Stomach (tissue), 9 donors: Measurements from ENCODE around the gene NPC1L1. TPM values are rescaled to one million over a fixed set of nuclear protein-coding genes. Genes with fewer than 3 reads are reported as not detected.
"Not testable (repeated sequence)": the region's sequence is repeated elsewhere in the genome, so short reads cannot be mapped to it uniquely, and the experiment has no call there.

Source experiments
- DNase-seq, 2 donors: peaks; one replicate each; pipeline versions ENCODE4 v3.0.0 to v3.0.0-alpha.2; 2013 to 2019
- H3K27ac ChIP-seq, 5 donors: fragments of 200-600 bp in 4 of 5; sonication (generic) in 4 of 5; one replicate each; pipeline ENCODE4 v1.5.1; 2013 to 2019; ENCODE audit warnings: mild to moderate bottlenecking in 1 of 5, moderate library complexity in 1 of 5
- H3K27me3 ChIP-seq, 3 donors: fragments of 200-600 bp; sonication (generic); one replicate each; pipeline ENCODE4 v1.5.1; 2017 to 2019; ENCODE audit warnings: mixed run types in 1 of 3
- H3K36me3 ChIP-seq, 4 donors: fragments of 200-600 bp; sonication (generic); 1 replicate in 3 of 4; 2 replicates in 1 of 4; pipeline ENCODE4 v1.5.1; 2016 to 2019
- H3K4me1 ChIP-seq, 4 donors: fragments of 200-600 bp; sonication (generic); one replicate each; pipeline ENCODE4 v1.5.1; 2016 to 2019
- H3K4me3 ChIP-seq, 4 donors: fragments of 200-600 bp; sonication (generic) in 3 of 4; one replicate each; pipeline ENCODE4 v1.5.1; 2016 to 2019; ENCODE audit warnings: mild to moderate bottlenecking in 1 of 4
- H3K9me3 ChIP-seq, 4 donors: fragments of 200-600 bp; sonication (generic); one replicate each; pipeline ENCODE4 v1.5.1; 2016 to 2019
- CTCF ChIP-seq, 7 experiments: fragments of 450-650 bp in 4 of 7; fragments of 200-600 bp in 3 of 7; sonication (generic) in 3 of 7; IDR thresholded peaks; one replicate each; pipeline ENCODE4 v1.5.1; 2016 to 2019; ENCODE audit warnings: antibody characterized with exemption in 7 of 7, control low read depth in 2 of 7, mild to moderate bottlenecking in 1 of 7
- EP300 ChIP-seq: sonication (generic); formaldehyde crosslinking; IDR thresholded peaks from one replicate; pipeline ENCODE4 v1.6.1; 2017; ENCODE audit warnings: antibody characterized with exemption
- POLR2A ChIP-seq, 4 donors: fragments of 450-650 bp; IDR thresholded peaks; one replicate each; pipeline ENCODE4 v1.6.1; 2016; ENCODE audit warnings: antibody characterized with exemption in 4 of 4, control low read depth in 2 of 4, mild to moderate bottlenecking in 1 of 4, moderate library complexity in 1 of 4
- POLR2AphosphoS5 ChIP-seq, 3 donors: sonication (generic); formaldehyde crosslinking; IDR thresholded peaks; one replicate each; pipeline ENCODE4 v1.6.1; 2016; ENCODE audit warnings: antibody characterized with exemption in 3 of 3
- WGBS, 5 donors: extraction: QIAGEN DNeasy Blood & Tissue Kit in 3 of 5; methylation state at CpG; one replicate each; pipeline versions ENCODE4 v1.1.5 to v1.1.7; 2013 to 2018; 5-methylcytosine and 5-hydroxymethylcytosine counted together
- intact Hi-C: fragments of 100-400 bp; cut with DNase I; formaldehyde crosslinking; loops from one replicate; pipeline ENCODE4 v1.15.1; 2023; ENCODE audit warnings: low total_unique reads
- polyA plus RNA-seq, 3 donors: library from polyadenylated mRNA; stranded (reverse); fragments of 200-250 nt; gene quantifications; one replicate each; pipeline ENCODE4 v1.2.3, GENCODE V29; 2013
- total RNA-seq, 5 donors: library from RNA; depleted of rRNA; stranded (reverse); fragments of >200 nt; gene quantifications; one replicate each; pipeline versions ENCODE4 v1.1.0 to v1.2.3, GENCODE V29; 2014 to 2016
- donor health status: healthy with polysubstance abuse.
- donor health status: Bipolar disorder and iron deficiency.
- donor health status: healthy.

NPC1L1 gene
- total and polyA plus RNA-seq, 8 donors: 0.12 to 4.9 (median 1.1) TPM; not detected in 3

- H3K36me3 ChIP-seq: peaks cover 68 to 79% (median 78%) of the 10 kb centered on the region in 4 donors
- WGBS, 5 donors: 71 to 75% (median 73%) methylated on average over 14 to 16 of the region's 16 CpGs
- no peak for DNase-seq
- TF ChIP-seq CTCF (IDR thresholded peaks at IDR 0.05) (peak in 1 of 7 experiments; percentile 21), POLR2A (IDR thresholded peaks at IDR 0.05) (no peak), EP300 (no peak), POLR2AphosphoS5 (IDR thresholded peaks at IDR 0.05) (no peak)
- intact Hi-C loops: loop anchor here (10.0 kb wide), 2 partner anchors 71 to 321 kb away; partner anchors contain the start of gene NUDCD3
- H3K4me1 ChIP-seq: peaks cover 0 to 24% (median 4%) of the 10 kb centered on the region in 4 donors
- peak overlapping the region in 2 of 5 donors; percentile 7 to 28 for H3K27ac ChIP-seq
- H3K4me3 ChIP-seq: no peak overlapping the region
- H3K9me3 ChIP-seq: no peaks in the 10 kb centered on the region
- no peaks in the 10 kb centered on the region for H3K27me3 ChIP-seq
Measured at GRCh38 chr7:44565795-44566559, 24.8 kb upstream of the NPC1L1 start.

GRCh38 chr7:44565097-44565794 is 24.1 kb upstream of the NPC1L1 start:
- Histone ChIP-seq H3K4me3 (no peak overlapping the region), H3K36me3 (peaks cover 61 to 72% (median 70%) of the 10 kb centered on the region in 4 donors), H3K9me3 (no peaks in the 10 kb centered on the region), H3K27ac (peak overlapping the region in 2 of 5 donors; percentile 7 to 28), H3K4me1 (peaks cover 0 to 18% (median 4%) of the 10 kb centered on the region in 4 donors), H3K27me3 (no peaks in the 10 kb centered on the region)
- intact Hi-C loops: loop anchor here (10.0 kb wide), 2 partner anchors 70 to 320 kb away; partner anchors contain the start of gene NUDCD3
- 46 to 63% (median 60%) methylated on average over 7 to 13 of the region's 13 CpGs for WGBS, 5 donors
- DNase-seq: peak; percentile 73 to 88
- no peak for TF ChIP-seq EP300
- TF ChIP-seq CTCF (IDR thresholded peaks at IDR 0.05): peak in 5 of 7 experiments; percentile 89 to 98 (median 97)
- TF ChIP-seq POLR2A (IDR thresholded peaks at IDR 0.05): no peak
- TF ChIP-seq POLR2AphosphoS5 (IDR thresholded peaks at IDR 0.05): peak in 1 of 3 donors; percentile 60

- Histone ChIP-seq H3K4me1 (peaks cover 0 to 16% (median 4%) of the 10 kb centered on the region in 4 donors), H3K27me3 (no peaks in the 10 kb centered on the region), H3K27ac (no peak overlapping the region), H3K36me3 (peaks cover 54 to 65% (median 64%) of the 10 kb centered on the region in 4 donors), H3K4me3 (no peak overlapping the region), H3K9me3 (no peaks in the 10 kb centered on the region)
- no peak for DNase-seq
- intact Hi-C loops: loop anchor here (10.0 kb wide), 2 partner anchors 70 to 320 kb away; partner anchors contain the start of gene NUDCD3
- 85 to 98% (median 92%) methylated on average over 2 of the region's 2 CpGs for WGBS, 5 donors
- TF ChIP-seq POLR2AphosphoS5 (IDR thresholded peaks at IDR 0.05) (no peak), EP300 (no peak), CTCF (IDR thresholded peaks at IDR 0.05) (no peak), POLR2A (IDR thresholded peaks at IDR 0.05) (no peak)
Measured at GRCh38 chr7:44564606-44565005, 23.5 kb upstream of the NPC1L1 start.

- H3K9me3 ChIP-seq: no peaks in the 10 kb centered on the region
- no peak for DNase-seq
- no peaks in the 10 kb centered on the region for H3K27me3 ChIP-seq
- intact Hi-C loops: loop anchor here (10.0 kb wide), 2 partner anchors 68 to 318 kb away; partner anchors contain the start of gene NUDCD3
- no peak for TF ChIP-seq EP300
- H3K36me3 ChIP-seq: peaks cover 41 to 51% (median 50%) of the 10 kb centered on the region in 4 donors
- H3K4me1 ChIP-seq: peaks cover 0 to 16% (median 4%) of the 10 kb centered on the region in 4 donors
- H3K4me3 ChIP-seq: no peak overlapping the region
- WGBS, 5 donors: 64 to 100% (median 79%) methylated on average over 1 to 3 of the region's 3 CpGs
- no peak overlapping the region for H3K27ac ChIP-seq
Measured at GRCh38 chr7:44563171-44563679, 22.1 kb upstream of the NPC1L1 start.

GRCh38 chr7:44562622-44562962 is 21.5 kb upstream of the NPC1L1 start:
- peaks cover 34 to 45% (median 44%) of the 10 kb centered on the region in 4 donors for H3K36me3 ChIP-seq
- H3K27ac ChIP-seq, H3K4me3 ChIP-seq, H3K9me3 ChIP-seq, H3K27me3 ChIP-seq, DNase-seq: not testable (repeated sequence)
- H3K4me1 ChIP-seq: peaks cover 0 to 16% (median 4%) of the 10 kb centered on the region in 4 donors
- intact Hi-C loops: loop anchor here (10.0 kb wide), 2 partner anchors 68 to 318 kb away; partner anchors contain the start of gene NUDCD3
- WGBS, 5 donors: 82 to 89% (median 85%) methylated on average over 8 of the region's 8 CpGs
